ENCODE results near the gene WDR53.
"Not testable (repeated sequence)": the region's sequence is repeated elsewhere in the genome, so short reads cannot be mapped to it uniquely, and the experiment has no call there.

WDR53 gene

DNA sequence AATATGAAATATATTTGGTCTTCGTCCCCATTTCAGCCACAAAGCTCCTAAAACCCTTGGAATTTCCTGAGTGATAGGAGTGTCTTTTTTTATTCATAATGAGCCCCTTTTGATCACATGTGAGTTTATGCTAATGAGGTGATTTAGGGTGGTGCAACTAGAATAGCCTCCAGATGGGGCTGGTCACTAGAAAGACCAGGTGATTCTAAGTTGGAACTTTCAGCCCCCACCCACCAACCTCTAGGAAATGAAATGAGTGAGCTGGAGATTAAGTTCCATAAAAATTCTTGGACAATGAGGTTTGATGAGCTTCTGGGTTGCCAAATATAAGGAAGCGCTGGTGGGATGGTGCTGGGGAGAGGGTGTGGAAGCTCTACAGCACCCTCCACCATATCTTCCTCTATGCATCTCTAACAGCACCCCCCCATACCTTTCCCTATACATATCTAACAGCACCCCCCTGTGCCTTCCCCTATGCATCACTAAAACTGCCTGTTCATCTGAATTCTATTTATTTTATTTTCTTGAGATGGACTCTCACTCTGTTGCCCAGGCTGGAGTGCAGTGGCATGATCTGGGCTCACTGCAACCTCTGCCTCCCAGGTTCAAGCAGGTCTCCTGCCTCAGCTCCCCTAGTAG lies 51.1 kb downstream of the WDR53 start:
- DNase-seq (ENCODE audit: low read depth): no peak

DNA sequence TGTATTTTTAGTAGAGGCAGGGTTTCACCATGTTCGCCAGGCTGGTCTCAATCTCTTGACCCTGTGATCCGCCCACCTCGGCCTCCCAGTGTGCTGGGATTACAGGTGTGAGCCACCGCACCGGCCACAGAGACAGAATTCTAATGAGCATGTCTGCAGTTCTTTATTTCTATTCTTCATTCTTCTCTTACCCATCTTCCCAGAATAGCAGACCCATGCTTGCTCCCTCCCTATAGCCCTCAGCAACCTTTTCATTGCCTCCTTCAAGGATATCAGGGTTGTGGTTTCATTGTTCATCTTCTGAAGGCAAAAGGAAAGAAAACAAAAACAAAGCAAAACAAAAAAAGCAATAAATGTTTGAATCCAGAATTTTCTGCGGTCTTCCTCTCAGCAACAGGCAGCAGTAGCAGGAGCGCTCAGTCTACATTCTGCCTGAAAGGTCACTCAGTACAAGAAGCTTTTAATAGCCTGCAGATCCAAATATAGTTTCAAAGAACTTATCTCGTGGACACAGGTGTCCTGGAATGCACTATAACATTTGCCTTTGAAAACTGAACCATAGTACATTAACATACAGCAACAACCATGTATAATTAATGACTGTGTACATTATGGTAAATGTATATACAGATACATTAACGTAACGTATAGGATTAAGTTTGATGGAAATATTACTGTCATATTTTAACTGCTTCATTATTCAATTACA lies 53.3 kb downstream of the WDR53 start, which contains the start of gene SMCO1:
SMCO1 (minus strand) TSS at position 434 of the 709 bp plus-strand sequence; CDS start at position 297, 137 bp downstream.
- no peak for DNase-seq (ENCODE audit: low read depth)

DNA sequence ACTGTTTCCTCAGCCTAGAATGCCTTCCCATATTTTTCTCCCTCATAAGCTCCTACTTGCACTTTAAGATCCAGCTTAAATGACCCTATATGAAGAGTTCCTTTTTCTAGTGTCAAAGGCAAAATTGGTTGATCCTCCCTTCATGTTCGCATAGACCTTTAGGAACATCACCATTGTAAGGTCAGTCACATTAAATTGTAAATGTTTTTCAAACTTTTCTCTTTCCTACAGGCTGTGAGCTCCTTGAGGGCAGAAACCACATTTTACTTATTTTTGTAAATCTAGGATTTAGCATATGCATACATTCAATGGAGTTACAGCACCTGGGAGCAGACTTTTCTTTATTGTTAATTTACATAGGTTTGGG lies 54.0 kb downstream of the WDR53 start:
- no peak for DNase-seq (ENCODE audit: low read depth)

DNA sequence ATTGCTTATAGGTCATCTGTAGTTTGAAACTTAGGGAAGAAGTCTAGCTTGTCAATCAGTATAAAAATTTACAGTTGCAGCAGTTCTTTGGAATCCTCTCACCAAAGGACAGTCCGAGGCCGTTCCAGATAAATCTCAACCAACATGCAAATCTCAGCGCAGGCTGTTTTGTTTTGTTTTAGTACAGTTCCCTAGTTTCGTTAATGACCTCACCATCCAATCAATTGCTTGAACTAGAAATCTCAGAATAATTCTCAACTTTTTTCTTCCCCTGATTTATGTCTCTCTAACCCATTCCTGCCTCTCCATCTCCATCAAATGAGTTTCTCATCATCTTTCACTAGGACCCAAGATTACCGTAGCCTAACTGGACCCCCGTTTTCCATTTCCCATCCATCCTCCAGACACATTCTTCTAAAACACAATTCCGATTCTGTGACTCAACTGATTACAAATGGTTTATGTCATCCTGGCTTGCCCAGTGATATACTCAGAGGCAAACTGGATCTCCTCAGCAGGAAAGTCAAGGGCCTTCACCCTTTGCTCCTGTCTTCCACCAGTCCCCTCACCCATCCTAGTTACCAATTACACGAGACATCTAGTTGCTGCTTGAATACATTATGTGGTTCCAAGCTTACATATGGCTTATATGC lies 54.5 kb downstream of the WDR53 start:
- DNase-seq (ENCODE audit: low read depth): no peak

DNA sequence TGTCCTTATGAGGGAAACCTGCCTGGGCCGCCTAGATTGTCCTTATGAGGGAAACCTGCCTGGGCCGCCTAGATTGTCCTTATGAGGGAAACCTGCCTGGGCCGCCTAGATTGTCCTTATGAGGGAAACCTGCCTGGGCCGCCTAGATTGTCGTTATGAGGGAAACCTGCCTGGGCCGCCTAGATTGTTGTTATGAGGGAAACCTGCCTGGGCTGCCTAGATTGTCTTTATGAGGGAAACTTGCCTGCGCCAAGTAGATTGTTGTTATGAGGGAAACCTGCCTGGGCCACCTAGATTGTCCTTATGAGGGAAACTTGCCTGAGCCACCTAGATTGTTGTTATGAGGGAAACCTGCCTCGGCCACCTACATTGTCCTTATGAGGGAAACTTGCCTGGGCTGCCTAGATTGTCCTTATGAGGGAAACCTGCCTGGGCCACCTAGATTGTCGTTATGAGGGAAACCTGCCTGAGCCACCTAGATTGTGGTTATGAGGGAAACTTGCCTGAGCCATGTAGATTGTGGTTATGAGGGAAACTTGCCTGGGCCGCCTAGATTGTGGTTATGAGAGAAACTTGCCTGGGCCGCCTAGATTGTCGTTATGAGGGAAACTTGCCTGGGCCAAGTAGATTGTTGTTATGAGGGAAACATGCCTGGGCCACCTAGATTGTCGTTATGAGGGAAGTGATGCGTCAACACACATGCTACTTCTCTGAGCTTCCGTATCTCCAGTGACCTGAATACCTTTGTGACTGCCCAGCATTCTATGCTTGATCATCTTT lies 56.5 kb downstream of the WDR53 start:
- DNase-seq (ENCODE audit: low read depth): not testable (repeated sequence)

DNA sequence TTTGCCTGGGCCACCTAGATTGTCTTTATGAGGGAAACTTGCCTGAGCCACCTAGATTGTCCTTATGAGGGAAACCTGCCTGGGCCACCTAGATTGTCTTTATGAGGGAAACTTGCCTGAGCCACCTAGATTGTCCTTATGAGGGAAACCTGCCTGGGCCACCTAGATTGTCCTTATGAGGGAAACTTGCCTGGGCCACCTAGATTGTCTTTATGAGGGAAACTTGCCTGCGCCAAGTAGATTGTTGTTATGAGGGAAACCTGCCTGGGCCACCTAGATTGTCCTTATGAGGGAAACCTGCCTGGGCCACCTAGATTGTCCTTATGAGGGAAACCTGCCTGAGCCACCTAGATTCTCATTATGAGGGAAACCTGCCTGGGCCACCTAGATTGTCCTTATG lies 57.2 kb downstream of the WDR53 start:
- DNase-seq (ENCODE audit: low read depth): not testable (repeated sequence)

DNA sequence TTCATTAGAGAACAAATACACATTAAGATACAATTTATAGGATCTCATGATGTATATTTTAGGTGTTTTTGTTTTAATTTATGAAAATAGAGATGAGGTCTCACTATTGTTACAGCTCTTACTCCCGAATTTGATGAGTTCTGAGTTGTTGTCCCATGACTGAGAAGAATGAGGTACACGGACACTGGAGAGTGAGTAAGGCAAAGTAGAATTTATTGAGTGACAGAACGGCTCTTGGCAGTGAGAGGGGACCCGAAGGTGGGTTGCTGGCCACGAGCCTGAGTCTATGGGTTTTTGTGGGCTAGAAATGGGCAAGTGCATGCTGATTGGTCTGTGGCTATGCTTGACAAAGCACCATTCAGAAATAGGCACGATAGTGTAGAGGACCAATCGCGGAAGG lies 61.7 kb downstream of the WDR53 start:
- DNase-seq (ENCODE audit: low read depth): no peak

DNA sequence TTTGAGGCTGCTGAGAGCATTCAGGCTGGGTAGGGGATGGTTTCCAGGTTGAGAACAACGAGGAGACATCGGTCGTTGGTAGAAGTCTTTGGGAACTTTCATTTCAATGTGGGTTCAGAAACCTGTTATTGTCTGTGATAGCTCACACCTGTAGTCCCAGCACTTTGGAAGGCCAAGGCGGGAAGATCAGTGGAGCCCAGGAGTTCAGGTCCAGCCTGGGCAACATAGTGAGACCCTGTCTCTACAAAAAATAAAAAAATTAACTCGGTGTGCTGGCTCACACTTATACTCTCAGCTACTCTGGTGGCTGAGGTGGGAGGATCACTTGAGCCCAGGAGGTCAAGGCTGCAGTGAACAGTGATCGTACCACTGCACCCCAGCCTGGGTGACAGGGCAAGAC lies 63.8 kb downstream of the WDR53 start:
- DNase-seq (ENCODE audit: low read depth): no peak

All from stimulated activated CD8-positive, alpha-beta memory T cell treated with anti-CD3 and anti-CD28 coated beads, Interleukin-12 subunit alpha, Interleukin-12 subunit beta, amount 100 ng/mL, for 4 hours (primary cell).